NCI-H460 (cell line): ENCODE measurements around the gene TEX35. TPM values are rescaled to one million over a fixed set of nuclear protein-coding genes. Genes with fewer than 3 reads are reported as not detected.
"Not testable (repeated sequence)": the region's sequence is repeated elsewhere in the genome, so short reads cannot be mapped to it uniquely, and the experiment has no call there.

Experiments used
- DNase-seq: peaks from one replicate; pipeline ENCODE4 v3.0.0-alpha.2; 2016; ENCODE audit warnings: low read depth; ENCODE audit errors: extremely low read depth
- total RNA-seq: library from RNA; depleted of rRNA; stranded (reverse); fragments of >200 nt; shearing (Covaris generic); gene quantifications from 2 replicates; pipeline ENCODE4 v1.2.3, GENCODE V29; 2014

TEX35 gene
- total RNA-seq, 1 experiment from 2014 or later = not detected

DNA sequence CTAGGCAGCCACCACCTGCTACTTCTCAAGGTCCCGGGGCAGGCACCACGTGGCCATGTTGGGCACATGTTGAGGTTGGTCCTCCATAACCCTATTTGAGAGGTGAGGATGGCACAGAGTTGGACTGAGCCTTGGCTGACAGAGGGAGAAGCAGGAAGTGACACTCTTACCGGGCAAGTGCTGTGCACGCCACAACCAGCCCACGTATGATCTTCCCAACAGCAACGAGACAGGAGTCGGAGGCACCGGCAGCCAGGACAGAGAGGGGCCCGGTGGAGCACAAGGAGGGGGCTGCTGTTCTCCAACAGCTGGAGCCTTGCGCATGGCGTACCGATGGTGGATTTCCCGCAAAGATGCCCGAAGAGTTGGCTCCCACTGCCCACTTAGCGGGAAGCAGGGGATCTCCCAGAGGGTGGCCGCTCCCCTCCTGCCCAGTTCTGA lies 19.6 kb upstream of the TEX35 start:
- no peak for DNase-seq

DNA sequence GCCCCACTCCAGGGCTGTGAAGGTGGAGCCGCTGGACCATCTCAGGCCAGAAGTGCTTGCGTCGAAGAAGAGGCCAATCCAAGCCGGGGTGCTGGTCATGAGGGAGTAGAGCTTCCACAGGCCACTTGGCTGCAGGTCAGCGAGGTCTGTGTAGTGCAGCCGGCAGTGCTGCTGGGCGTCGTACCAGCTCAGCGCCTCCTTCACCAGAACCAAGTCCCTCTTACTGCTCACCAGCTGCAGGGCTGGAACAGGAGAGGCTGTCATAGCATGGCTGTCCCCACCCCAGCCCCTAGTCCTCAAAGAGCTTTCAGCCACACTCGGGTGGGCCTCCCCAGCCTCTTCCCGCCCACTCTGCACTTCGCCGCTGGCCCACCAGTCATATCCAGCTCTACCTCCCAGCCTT lies 18.3 kb upstream of the TEX35 start:
- no peak for DNase-seq

DNA sequence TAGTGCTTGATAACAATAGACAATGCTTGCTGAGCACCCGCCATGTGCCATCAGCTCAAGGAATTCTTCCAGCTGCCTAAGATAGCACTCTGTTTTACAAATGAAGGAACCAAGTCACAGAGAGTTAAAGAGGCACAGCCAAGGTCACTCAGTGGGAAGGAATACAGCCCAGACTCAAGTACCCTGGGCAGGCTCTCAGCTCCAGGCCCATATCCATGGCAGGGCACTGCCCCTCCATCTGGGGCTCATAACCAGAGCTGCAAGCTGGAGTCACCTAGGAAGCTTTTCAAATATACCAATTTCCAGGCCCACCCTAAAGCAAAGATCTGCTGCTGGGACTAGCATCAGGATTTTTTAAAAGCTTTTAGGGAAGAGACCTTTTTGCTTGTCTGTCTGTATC lies 17.8 kb upstream of the TEX35 start:
- DNase-seq = no peak

DNA sequence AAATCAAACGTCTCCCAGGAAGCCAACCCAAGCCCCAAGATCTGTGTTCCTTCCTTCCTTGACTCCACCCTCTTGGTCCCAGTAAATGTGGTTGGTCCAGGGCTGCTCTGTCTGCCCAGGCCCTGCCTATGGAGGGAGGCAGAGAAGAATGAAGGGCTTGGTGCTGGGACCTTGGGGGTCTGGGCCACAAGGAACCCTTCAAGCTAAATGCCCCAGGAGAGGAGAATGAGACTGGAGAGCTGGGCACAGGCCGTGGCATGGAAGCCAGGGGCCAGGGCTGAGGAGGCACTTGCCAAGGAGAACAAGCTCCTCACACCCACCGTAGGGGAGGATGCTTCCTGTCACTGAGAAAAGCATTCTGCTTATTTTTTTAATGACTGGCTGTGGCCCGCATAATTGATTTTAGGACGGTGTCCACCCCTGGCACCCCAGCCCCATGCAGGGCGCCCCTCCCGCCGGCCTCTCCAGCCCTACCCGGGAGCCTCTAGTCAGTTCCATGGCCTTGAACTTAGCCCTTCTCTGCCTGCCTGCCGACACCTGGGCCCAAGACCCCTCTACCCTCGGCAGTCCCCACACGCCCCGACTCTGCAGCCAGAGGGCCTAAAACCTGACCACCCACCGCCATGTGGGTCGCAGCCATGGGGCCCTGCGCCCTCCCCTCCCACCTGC lies 17.0 kb upstream of the TEX35 start:
- DNase-seq = no peak

DNA sequence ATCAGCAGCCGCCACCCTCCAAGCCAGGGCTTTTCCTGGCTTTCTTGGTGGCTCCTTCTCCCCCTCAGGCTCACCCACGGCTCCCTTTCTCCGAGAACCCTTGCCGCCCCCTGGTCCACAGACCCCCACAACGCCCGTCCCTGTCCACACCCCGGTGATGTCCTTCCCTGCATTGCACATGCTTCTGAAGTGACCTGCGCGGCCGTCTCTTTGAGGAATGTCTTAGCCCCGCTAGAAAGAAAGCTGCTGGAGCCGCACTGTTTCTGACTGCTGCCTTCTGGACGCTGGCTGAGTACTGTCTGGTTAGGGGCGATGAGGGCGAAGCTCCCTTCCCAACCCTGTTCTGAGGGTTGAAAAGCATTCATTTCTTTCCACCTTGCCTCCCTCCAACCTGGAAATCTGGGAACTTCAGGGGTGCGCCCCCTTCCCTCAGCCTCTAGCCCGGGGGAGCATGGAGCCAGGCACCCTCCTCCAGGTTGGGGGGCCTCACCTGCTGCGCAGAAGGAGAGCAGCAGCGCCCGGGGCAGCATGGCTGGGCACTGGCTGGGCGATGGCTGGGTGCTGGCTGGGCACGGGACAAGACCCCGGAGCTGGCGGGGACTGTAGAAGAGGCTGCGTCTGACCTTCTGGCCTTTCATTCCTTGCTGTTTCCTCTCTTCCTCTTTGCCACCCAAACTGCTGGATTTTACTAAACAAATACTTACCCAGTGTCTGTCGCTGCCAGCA lies 16.3 kb upstream of the TEX35 start, which contains the start of gene CLEC20A:
CLEC20A (minus strand) TSS at position 555 of the 726 bp plus-strand sequence; CDS start at position 530, 25 bp downstream.
- DNase-seq = no peak

DNA sequence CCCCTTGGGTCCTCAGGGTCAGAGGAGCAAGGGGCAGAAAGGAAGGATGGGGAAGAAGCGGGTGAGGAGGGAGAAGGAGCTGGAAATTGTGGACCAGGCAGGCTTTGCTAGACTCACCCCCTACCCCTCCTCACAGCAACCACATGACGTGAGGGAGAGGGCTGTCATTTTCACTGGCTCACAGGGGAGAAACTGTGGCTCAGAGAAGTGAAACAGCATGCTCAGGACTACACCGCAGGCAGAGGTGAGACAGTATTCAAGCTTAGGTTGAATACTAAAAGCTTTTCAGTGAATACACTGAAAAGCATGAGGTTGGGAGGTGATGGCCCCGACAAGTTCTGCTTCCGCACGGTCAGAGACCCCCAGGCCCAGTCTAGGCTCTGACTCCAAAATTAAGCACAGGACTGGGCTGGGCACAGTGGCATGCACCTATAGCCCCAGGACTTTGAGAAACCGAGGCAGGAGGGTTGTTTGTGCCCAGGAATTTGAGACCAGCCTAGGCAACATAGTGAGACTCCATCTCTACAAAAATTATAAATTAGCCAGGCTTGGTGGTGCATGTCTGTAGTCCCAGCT lies 14.9 kb upstream of the TEX35 start:
- no peak for DNase-seq

DNA sequence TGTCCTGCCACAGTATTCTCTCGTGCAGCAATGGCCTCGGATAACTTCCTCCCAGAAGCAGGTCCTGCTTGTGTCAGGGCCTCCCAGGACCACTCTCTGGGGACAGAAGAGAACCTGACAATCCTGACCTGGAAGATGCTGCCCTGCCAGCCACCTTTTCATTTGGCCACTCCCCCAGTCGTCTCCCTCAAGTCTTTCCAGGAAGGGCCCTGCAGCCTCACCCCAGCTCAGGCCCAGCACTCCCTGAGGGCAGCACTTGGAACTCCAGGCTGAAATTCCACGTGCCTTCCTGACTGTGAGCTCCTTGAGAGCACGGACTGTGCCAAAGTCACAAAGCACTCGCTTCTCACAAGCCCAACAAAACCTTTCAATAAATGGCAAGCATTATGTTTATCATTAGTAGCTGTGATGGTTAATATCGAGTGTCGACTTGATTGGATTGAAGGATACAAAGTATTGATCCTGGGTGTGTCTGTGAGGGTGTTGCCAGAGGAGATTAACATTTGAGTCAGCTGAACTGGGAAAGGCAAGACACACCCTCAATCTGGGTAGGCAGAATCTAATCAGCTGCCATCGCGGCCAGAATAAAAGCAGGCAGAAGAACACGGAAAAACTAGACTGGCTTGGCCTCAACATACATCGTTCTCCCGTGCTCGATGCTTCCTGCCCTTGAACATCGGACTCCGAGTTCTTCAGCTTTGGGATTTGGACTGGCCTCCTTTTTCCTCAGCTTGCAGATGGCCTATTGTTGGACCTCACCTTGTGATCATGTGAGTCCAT lies 13.8 kb upstream of the TEX35 start:
- no peak for DNase-seq

DNA sequence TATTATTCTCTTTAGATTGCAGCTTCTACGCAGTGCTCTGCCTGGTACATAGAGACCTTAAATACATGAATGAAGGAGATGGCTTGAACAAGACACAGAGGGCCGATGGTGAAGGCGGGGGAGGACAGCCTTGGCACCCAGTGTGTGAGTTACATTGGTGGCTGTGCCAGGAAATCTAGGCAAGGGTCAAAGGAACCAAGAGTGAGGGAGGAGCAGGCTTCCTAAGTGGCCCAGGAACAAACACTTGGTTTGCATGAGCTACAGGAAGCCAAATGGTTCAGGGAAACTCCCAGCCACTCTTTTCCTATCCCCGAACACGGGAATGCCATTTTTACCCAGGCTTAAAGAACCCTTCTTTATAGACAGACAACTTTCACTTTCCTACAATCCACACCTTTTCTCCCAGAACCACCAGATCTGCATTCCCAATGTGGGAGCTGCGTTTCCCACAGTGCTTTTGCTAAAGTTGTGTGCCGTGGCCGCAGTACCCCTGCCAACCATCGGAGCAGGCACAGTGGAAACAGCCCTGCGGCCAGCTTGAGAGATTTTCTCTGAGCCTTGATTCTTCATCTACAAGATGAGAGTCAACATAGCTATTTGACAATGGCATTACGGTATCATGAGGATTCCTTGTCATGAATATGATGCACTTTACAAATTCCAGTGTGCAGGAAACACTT lies 12.7 kb upstream of the TEX35 start:
- DNase-seq = no peak

DNA sequence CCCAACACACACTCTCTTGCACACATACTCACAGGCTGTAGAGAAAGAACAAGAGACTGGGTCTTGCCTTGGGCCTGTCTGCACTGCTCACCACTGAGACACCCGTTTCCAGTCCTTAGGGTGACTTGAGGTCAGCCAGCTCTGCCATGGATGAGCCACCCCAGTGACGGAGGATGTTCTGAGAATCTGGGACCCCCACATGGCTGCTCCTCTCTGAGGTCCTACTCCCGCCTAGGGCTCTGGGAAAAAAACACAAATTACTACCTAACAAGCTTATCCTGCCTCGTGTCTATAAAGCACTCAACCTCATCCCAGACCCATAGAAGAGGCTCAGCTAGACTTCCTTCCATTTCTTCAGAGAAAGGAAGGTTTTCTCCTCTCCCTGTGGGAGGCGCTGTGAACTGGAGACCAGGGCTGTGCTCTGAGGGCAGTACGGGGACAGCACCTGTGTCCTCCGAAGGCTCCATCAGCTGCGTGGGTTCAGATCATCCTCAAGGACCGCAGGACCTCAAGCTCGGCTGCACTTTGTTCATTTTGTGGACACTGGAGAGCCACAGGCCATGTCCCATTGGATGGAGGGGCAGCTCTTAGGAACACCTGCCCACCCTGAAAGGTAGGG lies 11.9 kb upstream of the TEX35 start:
- no peak for DNase-seq

DNA sequence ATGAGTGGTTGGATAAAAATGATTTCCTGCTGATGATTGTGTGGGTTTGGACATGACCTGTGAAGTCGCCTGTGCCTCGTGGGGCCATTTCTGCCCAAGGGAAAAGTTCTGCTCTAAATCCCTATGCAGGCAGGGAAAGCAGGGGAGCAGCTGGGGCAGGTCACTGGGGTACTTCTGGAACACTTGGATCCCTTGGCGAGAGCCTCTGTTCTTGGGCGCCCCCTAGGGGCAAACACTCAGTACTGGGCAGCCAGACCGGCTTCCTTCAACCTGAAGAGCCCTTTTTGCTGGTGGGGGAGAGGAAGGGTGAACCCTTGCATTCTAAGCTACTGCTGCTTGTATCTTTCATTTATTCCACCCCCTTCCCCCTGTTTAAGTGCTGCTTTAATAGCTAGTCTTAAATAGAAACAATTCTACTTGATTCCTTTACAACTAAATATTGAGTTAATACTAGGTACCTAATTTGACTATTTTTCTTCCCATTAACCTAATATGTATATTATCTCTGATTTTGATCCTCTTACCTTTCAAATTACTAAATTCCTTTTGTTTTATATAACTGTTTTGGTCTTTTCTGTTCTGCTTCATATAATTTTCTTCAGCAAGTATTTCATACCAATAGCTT lies 11.1 kb upstream of the TEX35 start:
- DNase-seq = peak; percentile 72

DNA sequence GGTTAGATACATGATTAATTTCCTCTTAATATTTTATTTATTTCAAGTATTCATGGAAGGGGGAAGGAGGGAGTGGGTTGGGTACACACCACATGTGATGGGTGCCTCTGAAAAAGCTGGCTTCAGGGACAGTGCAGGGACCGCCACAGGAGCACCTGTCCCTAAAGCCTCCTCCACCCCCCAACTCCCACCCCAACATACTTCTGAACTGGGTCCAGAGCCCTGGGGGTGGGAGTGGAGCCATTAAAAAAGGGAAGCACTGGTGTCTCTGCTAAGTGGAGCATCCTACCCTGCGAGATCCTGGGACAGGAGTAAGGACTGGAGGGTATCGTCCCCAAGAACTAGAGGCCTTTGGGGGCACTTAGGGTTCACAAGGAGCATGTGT lies 10.6 kb upstream of the TEX35 start:
- DNase-seq = no peak

DNA sequence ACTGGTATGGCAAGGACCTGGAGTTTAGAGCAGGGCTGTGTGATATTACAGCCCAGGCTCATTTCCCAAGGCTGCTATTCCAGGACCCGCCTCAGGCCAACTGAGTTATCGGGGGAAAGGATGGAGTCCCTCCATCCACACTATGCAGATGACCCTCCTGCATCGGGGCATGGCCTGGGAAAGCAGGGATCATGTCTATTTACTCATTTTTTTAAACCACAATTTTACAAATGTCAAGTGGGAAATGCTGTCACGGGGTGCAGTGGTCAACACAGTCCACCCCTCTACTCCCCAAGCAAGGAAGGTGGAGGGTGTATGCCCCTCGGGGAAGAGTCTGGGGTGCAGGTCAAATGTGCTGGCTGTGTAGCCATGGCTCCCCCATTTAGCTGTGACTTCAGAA lies 10.1 kb upstream of the TEX35 start:
- DNase-seq = no peak

DNA sequence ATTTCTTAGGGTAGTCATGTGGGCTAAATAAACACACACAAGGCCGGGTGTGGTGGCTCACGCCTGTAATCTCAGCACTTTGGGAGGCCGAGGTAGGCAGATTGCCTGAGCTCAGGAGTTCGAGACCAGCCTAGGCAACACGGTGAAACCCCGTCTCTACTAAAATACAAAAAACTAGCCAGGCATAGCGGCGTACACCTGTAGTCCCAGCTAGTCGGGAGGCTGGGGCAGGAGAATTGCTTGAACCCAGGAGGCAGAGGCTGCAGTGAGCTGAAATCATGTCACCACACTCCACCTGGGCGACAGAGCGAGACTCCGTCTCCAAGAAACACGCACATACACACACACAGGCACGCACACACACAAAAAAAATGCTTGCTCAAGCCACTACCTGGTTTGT lies 9.6 kb upstream of the TEX35 start:
- not testable (repeated sequence) for DNase-seq

DNA sequence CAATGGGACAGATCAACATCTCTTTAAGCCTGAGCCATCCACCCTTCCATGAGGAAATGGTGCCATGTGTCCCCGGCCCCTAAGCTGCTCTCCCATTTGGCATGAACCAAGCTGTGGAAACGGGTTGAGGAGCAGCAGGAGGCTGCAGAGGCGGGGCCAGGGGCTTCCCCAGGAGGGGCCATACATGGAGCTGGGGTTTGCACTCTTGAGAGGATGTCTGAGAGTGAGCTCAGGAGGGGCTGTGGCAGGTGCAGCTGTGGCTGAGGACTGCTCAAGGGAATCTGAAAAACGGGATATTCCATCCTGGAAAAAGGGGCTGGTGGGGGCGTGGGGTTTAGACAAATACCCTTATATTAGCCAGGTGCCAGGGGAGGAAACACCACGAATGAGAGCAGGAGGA lies 9.1 kb upstream of the TEX35 start:
- no peak for DNase-seq

DNA sequence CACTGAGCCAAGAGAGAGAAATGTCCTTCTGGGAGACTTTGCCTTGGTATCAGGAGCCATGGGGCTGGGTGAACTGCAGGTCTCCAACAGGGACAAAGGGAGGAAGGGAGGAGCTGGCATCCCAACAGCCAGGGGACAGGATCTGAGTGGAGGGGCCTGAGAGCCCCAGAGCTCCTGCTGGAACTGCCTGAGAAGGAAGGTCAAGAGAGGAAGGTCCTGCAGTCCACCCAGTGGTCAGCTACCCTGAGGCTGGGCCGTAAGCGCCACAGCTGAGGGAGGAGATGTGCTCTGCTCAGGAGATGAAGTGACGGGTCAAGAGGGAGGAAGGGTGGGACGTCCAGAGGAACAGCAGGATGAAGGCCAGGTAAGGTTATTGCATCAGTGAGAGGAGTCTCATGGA lies 8.6 kb upstream of the TEX35 start:
- no peak for DNase-seq

DNA sequence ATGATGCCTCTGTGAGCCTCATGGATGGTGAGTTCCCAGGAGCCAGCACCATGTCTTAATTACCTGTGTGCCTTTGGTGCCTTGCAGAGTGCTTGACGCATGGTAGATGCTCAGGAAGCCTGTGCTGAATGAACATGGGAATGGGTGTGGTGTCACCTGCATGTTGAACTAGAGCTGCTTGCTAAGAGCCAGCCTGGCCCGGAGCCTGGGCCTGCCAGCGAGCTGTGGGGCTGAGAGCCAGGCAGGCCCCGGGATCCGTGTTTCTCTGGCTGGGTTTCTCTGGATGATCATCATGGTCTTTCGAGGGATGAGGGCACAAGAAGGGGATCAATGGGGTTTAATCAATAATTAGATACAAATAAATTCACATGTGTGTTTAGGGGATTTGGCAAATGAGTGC lies 6.7 kb upstream of the TEX35 start:
- DNase-seq = no peak

DNA sequence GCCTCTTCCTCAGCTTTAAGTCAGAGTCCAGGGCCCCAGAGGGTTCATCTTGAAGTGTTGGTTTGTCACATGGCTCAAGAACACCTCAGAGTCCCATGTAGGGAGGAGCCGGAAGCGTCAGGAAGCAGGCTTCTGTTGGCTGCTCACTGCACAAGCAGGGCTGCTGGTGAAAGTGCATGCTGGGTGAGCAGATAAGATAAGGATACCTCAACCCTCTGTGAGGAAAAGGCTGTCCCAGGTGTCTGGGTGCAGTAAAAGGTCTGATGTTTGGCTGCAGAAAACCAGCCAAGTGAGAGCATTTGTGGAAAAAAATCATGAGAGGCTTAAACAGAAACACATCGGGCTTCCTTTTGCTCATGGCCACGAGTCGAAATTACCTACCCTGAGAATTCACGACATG lies 6.2 kb upstream of the TEX35 start:
- DNase-seq = no peak

DNA sequence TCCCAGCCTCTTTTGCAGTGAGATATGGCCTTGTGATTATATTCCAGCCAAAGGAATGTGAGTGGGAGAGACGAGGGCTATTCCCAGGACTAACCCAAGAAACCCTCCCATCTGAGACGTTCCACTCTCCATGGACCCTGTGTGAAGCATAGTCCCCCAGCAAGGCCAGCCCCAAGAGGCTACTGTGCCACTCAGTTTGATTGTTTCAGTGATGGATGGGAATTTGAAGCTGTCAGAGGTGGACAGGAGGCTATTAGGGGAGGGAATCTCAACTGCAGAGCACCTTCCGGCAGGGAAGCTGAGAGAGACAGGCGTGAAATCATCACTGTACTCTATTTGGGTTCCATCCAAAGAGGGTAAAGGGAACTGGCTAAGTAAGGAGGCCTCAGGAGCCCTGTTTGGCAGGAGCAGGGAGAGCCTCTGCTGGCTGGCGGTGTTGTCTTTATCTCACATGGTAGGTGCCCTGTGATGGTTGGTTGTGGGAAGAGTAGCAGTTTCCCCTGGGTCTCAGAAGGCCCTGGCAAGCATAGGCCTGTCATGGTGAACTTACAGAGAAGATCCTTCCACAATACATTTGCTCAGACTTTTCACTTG lies 3.4 kb upstream of the TEX35 start:
- DNase-seq = no peak

DNA sequence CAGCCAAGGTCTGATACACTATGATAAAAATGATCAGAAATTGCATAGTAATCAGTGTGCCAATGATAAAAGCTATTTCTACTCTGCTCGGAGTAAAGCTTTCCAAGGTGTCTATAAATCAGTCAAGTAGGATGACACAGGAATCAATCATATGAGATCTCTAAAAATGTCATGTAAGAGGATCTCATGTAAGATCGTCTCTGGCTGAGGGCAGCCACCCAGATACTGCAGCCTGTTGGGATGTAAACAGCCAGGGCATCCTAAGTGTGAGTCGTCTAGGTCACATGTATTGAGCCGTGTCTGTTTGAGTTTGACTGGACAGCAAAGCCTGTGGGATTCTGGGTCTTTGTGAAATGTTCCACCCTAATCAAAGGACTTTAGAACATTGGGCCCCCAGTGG lies 2.8 kb upstream of the TEX35 start:
- DNase-seq = no peak
